IMR-90 (cell line): Measurements from ENCODE around the gene DLEU7. TPM values are rescaled to one million over a fixed set of nuclear protein-coding genes. Genes with fewer than 3 reads are reported as not detected.

ENCODE experiments used
- ATAC-seq: fragments of 200-7000 bp; cut with Tn5 transposase; 2 replicates; pipeline ENCODE4 v1.9.1; 2020; ENCODE audit warnings: low read depth, mild to moderate bottlenecking, moderate library complexity
- BruUV-seq: library from RNA; stranded (reverse); fragments of 400-500 nt; replicated peaks from 2 replicates; lab custom pipeline; 2021; lab: Mats Ljungman, UMichigan
- CTCF ChIA-PET: fragments of 300-600 bp; formaldehyde crosslinking; extraction: SDS; loops from one replicate; lab custom pipeline; 2021; ENCODE audit warnings: antibody characterized with exemption; lab: Yijun Ruan, JAX
- POLR2A ChIA-PET: fragments of 300-600 bp; sonication (Branson Sonifier 250); formaldehyde crosslinking; loops from one replicate; lab custom pipeline; 2022; ENCODE audit warnings: antibody characterized with exemption; ENCODE audit not compliant: unreplicated experiment; lab: Charles Lee
- DNase-seq: peaks from one replicate; pipeline ENCODE4 v3.0.0; 2013
- H2AFZ ChIP-seq: replicated peaks from 2 replicates; pipeline ENCODE3; 2013; ENCODE audit warnings: low read length, mild to moderate bottlenecking; ENCODE audit not compliant: poor library complexity
- H2AK5ac ChIP-seq: 2 replicates; pipeline ENCODE4 v1.6.1; 2013; ENCODE audit warnings: low read depth, low read length, inconsistent platforms
- H2AK9ac ChIP-seq: replicated peaks from 2 replicates; pipeline ENCODE3; 2013; ENCODE audit warnings: mild to moderate bottlenecking, low read depth, low read length, moderate library complexity; ENCODE audit not compliant: poor library complexity
- H2BK120ac ChIP-seq: 2 replicates; pipeline ENCODE4 v1.6.1; 2013; ENCODE audit warnings: low read depth, low read length, inconsistent platforms
- H2BK15ac ChIP-seq: 3 replicates; pipeline ENCODE4 v1.6.1; 2013; ENCODE audit warnings: low read depth, low read length, inconsistent platforms
- H2BK20ac ChIP-seq: 2 replicates; pipeline ENCODE4 v1.6.1; 2013; ENCODE audit warnings: low read depth, mild to moderate bottlenecking, inconsistent platforms, low read length, moderate library complexity
- H2BK5ac ChIP-seq: 2 replicates; pipeline ENCODE4 v1.6.1; 2013; ENCODE audit warnings: mild to moderate bottlenecking, low read depth, low read length, inconsistent platforms; ENCODE audit not compliant: poor library complexity, severe bottlenecking
- H3K14ac ChIP-seq: replicated peaks from 2 replicates; pipeline ENCODE4 v1.6.1; 2013; ENCODE audit warnings: low read depth, low read length, inconsistent platforms
- H3K18ac ChIP-seq: 2 replicates; pipeline ENCODE4 v1.6.1; 2013; ENCODE audit warnings: low read depth, low read length, control low read depth
- H3K23ac ChIP-seq: 2 replicates; pipeline ENCODE4 v1.6.1; 2013; ENCODE audit warnings: low read depth, low read length, inconsistent platforms
- H3K27ac ChIP-seq: 2 replicates; pipeline ENCODE4 v1.5.1; 2013; ENCODE audit warnings: mild to moderate bottlenecking, control low read depth, low read length; ENCODE audit not compliant: insufficient read depth
- H3K27me3 ChIP-seq: 2 replicates; pipeline ENCODE4 v1.6.1; 2013; ENCODE audit warnings: low read length; ENCODE audit not compliant: control insufficient read depth, insufficient read depth
- H3K36me3 ChIP-seq: 2 replicates; pipeline ENCODE4 v1.6.1; 2013; ENCODE audit warnings: low read length, mixed read lengths; ENCODE audit not compliant: control insufficient read depth, insufficient read depth
- H3K4ac ChIP-seq: 2 replicates; pipeline ENCODE4 v1.6.1; 2013; ENCODE audit warnings: low read depth, low read length, inconsistent platforms
- H3K4me1 ChIP-seq: 2 replicates; pipeline ENCODE4 v1.6.1; 2013; ENCODE audit warnings: low read length, mixed read lengths; ENCODE audit not compliant: control insufficient read depth, insufficient read depth
- H3K4me2 ChIP-seq: 2 replicates; pipeline ENCODE4 v1.6.1; 2013; ENCODE audit warnings: low read depth, mild to moderate bottlenecking, control low read depth, low read length, moderate library complexity
- H3K4me3 ChIP-seq: 2 replicates; pipeline ENCODE4 v1.5.1; 2013; ENCODE audit warnings: low read depth, mild to moderate bottlenecking, control low read depth, low read length, moderate library complexity; ENCODE audit not compliant: insufficient read depth
- H3K56ac ChIP-seq: 2 replicates; pipeline ENCODE4 v1.6.1; 2013; ENCODE audit warnings: low read length, inconsistent platforms; ENCODE audit not compliant: insufficient read depth; ENCODE audit errors: extremely low read depth
- H3K79me1 ChIP-seq, 2 experiments: 2 replicates each; pipeline ENCODE4 v1.6.1; 2013; ENCODE audit warnings: low read length in 2 of 2, inconsistent platforms in 1 of 2, low read depth in 1 of 2
- H3K9ac ChIP-seq: 2 replicates; pipeline ENCODE4 v1.6.1; 2013; ENCODE audit warnings: low read depth, low read length, control low read depth
- H3K9me1 ChIP-seq: 2 replicates; pipeline ENCODE4 v1.6.1; 2013; ENCODE audit warnings: low read length, inconsistent platforms; ENCODE audit not compliant: insufficient read depth
- H3K9me3 ChIP-seq: 2 replicates; pipeline ENCODE4 v1.6.1; 2013; ENCODE audit warnings: low read length; ENCODE audit not compliant: control insufficient read depth, insufficient read depth
- H4K20me1 ChIP-seq: 2 replicates; pipeline ENCODE4 v1.6.1; 2013; ENCODE audit warnings: low read length, inconsistent platforms; ENCODE audit not compliant: insufficient read depth
- H4K5ac ChIP-seq: 2 replicates; pipeline ENCODE4 v1.6.1; 2013; ENCODE audit warnings: mild to moderate bottlenecking, low read depth, low read length, control low read depth
- H4K8ac ChIP-seq, 2 experiments: 2 replicates each; pipeline ENCODE4 v1.6.1; 2013; ENCODE audit warnings: low read depth in 2 of 2, low read length in 2 of 2, control low read depth in 1 of 2, inconsistent platforms in 1 of 2
- H4K91ac ChIP-seq: 2 replicates; pipeline ENCODE4 v1.6.1; 2013; ENCODE audit warnings: low read depth, low read length, inconsistent platforms; ENCODE audit not compliant: insufficient read depth
- CHD1 ChIP-seq: IDR thresholded peaks from 2 replicates; pipeline ENCODE4 v1.6.1; 2012; ENCODE audit warnings: low read depth, low read length, improper control_type of control experiment
- ELK1 ChIP-seq: fragments of 150-350 bp; IDR thresholded peaks from 2 replicates; pipeline ENCODE4 v1.6.1; 2016; ENCODE audit warnings: low read depth, mild to moderate bottlenecking, low read length, moderate library complexity, borderline replicate concordance
- FOS ChIP-seq: fragments of 150-350 bp; IDR thresholded peaks from 2 replicates; pipeline ENCODE4 v1.6.1; 2016; ENCODE audit warnings: low read depth, low read length
- MXI1 ChIP-seq: IDR thresholded peaks from 2 replicates; pipeline ENCODE4 v1.6.1; 2012; ENCODE audit warnings: low read depth, mild to moderate bottlenecking, low read length, moderate library complexity, borderline replicate concordance
- NFE2L2 ChIP-seq: fragments of 150-350 bp; IDR thresholded peaks from 2 replicates; pipeline ENCODE4 v1.6.1; 2016; ENCODE audit warnings: low read depth, mild to moderate bottlenecking, low read length
- RAD21 ChIP-seq: IDR thresholded peaks from 2 replicates; pipeline ENCODE4 v1.6.1; 2012; ENCODE audit warnings: low read length, improper control_type of control experiment
- RFX5 ChIP-seq: IDR thresholded peaks from 2 replicates; pipeline ENCODE4 v1.8.0; 2012; ENCODE audit warnings: low read depth, mild to moderate bottlenecking, low read length, moderate library complexity
- USF2 ChIP-seq: fragments of 150-350 bp; IDR thresholded peaks from 2 replicates; pipeline ENCODE4 v1.6.1; 2017; ENCODE audit warnings: mild to moderate bottlenecking, antibody characterized with exemption, low read length, low read depth
- WGBS, 2 experiments: methylation state at CpG; one replicate each; pipeline versions ENCODE4 v1.1.5 to v1.1.7; 2013; ENCODE audit warnings: missing lambda C conversion rate in 2 of 2; ENCODE audit not compliant: insufficient read length in 1 of 2; ENCODE audit errors: extremely low coverage in 2 of 2; 5-methylcytosine and 5-hydroxymethylcytosine counted together
- dilution Hi-C: fragments of 300-500 bp; cut with HindIII; formaldehyde crosslinking; loops from one replicate; pipeline ENCODE4 v1.14.3; 2018; ENCODE audit warnings: low sequenced_read_pairs; ENCODE audit not compliant: unreplicated experiment
- in situ Hi-C: fragments of 300-500 bp; cut with MboI; formaldehyde crosslinking; loops from 3 replicates; pipeline ENCODE4 v1.14.3; 2019; ENCODE audit warnings: low sequenced_read_pairs, inconsistent platforms, mixed read lengths
- intact Hi-C: fragments of 100-400 bp; cut with micrococcal nuclease; formaldehyde crosslinking; loops from 2 replicates; pipeline ENCODE4 v1.10.0; 2022
- polyA plus RNA-seq, 3 experiments: library from polyadenylated mRNA; depleted of rRNA; stranded (reverse); fragments of >200 nt; gene quantifications; 2 replicates each; pipeline ENCODE4 v1.2.3, GENCODE V29; 2012; ENCODE audit warnings: low replicate concordance in 1 of 3
- total RNA-seq: library from RNA; depleted of rRNA; stranded (reverse); fragments of >200 nt; gene quantifications from 2 replicates; pipeline ENCODE4 v1.2.3, GENCODE V29; 2012

DLEU7 gene
- total and polyA plus RNA-seq, 2 of the 4 experiments (the other 2 are of a cell fraction), result not detected

- no peak overlapping the region for H4K8ac ChIP-seq
- H2AFZ ChIP-seq, result no peak overlapping the region
- WGBS, 2 experiments, result 40% methylated on average over 1 of the region's 4 CpGs; no CpG with 5 or more reads in 1 of the 2 experiments
- H2BK120ac ChIP-seq, result no peak overlapping the region
- no peaks in the 10 kb centered on the region for H3K36me3 ChIP-seq
- no peak for ATAC-seq
- H4K20me1 ChIP-seq, result no peaks in the 10 kb centered on the region
- no peak overlapping the region for H2BK15ac ChIP-seq
- H2AK9ac ChIP-seq, result no peak overlapping the region
- no peak overlapping the region for H3K14ac ChIP-seq
- TF ChIP-seq FOS (no peak), RFX5 (no peak), CHD1 (no peak), ELK1 (no peak), USF2 (no peak), MXI1 (no peak), NFE2L2 (no peak), RAD21 (no peak)
- H3K9me1 ChIP-seq, result no peaks in the 10 kb centered on the region
- no peak overlapping the region for H2BK20ac ChIP-seq
- H3K27me3 ChIP-seq, result peaks cover 5% of the 10 kb centered on the region; the same call in 1 of the 2 replicates
- no peaks in the 10 kb centered on the region for H3K4me1 ChIP-seq
- H2AK5ac ChIP-seq, result no peak overlapping the region
- no peak overlapping the region for H3K4ac ChIP-seq
- in situ Hi-C loops (no loop called here), dilution Hi-C loops (no loop called here), intact Hi-C loops (no loop called here)
- H3K4me2 ChIP-seq, result no peak overlapping the region
- no peak for DNase-seq
- H3K27ac ChIP-seq, result no peak overlapping the region
- H3K79me1 ChIP-seq, result no peaks in the 10 kb centered on the region
- no peaks in the 10 kb centered on the region for H3K9me3 ChIP-seq
- H2BK5ac ChIP-seq, result no peak overlapping the region
- no peak overlapping the region for H4K91ac ChIP-seq
- H3K23ac ChIP-seq, result no peak overlapping the region
- ChIA-PET CTCF (no interaction called here), POLR2A (no interaction called here)
- no peak overlapping the region for H3K9ac ChIP-seq
- H3K4me3 ChIP-seq, result no peak overlapping the region
- H3K56ac ChIP-seq, result no peak overlapping the region
- BruUV-seq, result no TSS peak
- H4K5ac ChIP-seq, result no peak overlapping the region
- H3K18ac ChIP-seq, result no peak overlapping the region
Measured at GRCh38 chr13:50831512-50831911, 12.0 kb downstream of the DLEU7 start.
